ENCODE results near the gene XPO6.

XPO6 gene

GRCh38 chr16:28059841-28060575, 151.8 kb downstream of the XPO6 start:
- DNase-seq: no peak

GRCh38 chr16:28058839-28059589, 152.8 kb downstream of the XPO6 start:
- DNase-seq: no peak

DNA sequence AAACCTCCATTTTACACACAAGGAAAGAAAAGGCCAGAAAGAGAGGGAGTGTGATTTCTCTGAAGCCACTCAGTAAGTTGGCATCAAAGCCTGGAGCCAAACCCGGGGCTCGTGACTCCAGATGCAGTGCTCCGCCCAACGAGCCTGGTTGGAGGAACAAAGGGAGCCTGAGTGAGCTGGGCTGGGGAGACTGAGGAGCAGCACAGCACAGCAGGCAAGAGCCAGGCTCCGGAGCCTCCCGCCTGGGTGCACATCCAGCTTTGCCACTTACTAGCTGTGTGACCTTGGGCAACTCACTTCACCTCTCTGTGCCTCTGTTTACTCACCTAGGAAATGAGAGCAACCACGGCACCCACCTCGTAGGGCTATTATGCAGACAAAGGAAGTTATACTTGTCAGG, 153.8 kb downstream of the XPO6 start:
- no peak for DNase-seq

DNA sequence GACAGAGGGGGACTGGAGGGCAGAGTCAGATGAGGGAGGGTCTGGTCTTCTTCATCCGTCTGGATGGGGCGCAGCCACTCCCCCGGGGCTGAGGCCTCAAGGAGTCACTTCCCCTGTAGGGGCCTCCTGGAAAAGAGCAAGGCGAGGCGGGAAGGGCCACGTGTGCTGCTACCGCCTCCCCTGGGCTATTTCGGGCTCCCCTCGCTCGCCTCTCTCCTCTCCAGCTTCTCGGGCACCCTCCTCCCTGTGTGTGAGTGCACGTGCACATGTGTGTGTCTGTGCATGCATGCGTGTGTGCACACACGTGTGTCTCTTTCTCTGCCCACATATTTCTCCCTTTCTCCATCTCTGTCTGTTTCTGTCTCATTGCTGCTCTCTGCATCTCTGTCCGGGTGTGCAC, 158.3 kb downstream of the XPO6 start:
- no peak for DNase-seq

- no peak for DNase-seq
Observed at GRCh38 chr16:28052274-28053128, 159.3 kb downstream of the XPO6 start.

- no peak for DNase-seq
Observed at GRCh38 chr16:28051486-28051885, 160.3 kb downstream of the XPO6 start.
